GM19468 (cell line): Measurements from ENCODE around the gene CHST11.

Source experiments
- ATAC-seq: cut with Tn5 transposase; IDR thresholded peaks from one replicate; pipeline ENCODE4 v1.9.1; 2021; ENCODE audit warnings: mild to moderate bottlenecking, moderate library complexity, moderate number of reproducible peaks; ENCODE audit not compliant: unreplicated experiment; ENCODE audit errors: extremely low read depth

The CHST11 gene

GRCh38 chr12:104680070-104680469 lies 223.3 kb downstream of the CHST11 start:
- ATAC-seq = peak; percentile 24

- ATAC-seq = no peak
Observed at GRCh38 chr12:104680491-104680890, 223.7 kb downstream of the CHST11 start.

GRCh38 chr12:104681012-104681690 lies 224.4 kb downstream of the CHST11 start:
- no peak for ATAC-seq

GRCh38 chr12:104682790-104683279 lies 226.1 kb downstream of the CHST11 start:
- peak; percentile 12 for ATAC-seq

- no peak for ATAC-seq
Observed at GRCh38 chr12:104683831-104684503, 227.2 kb downstream of the CHST11 start.

- ATAC-seq = no peak
Observed at GRCh38 chr12:104684884-104685283, 228.1 kb downstream of the CHST11 start.

GRCh38 chr12:104685366-104685765 lies 228.6 kb downstream of the CHST11 start:
- ATAC-seq = no peak

GRCh38 chr12:104686196-104686595 lies 229.4 kb downstream of the CHST11 start:
- ATAC-seq = no peak

GRCh38 chr12:104687823-104688573 lies 231.2 kb downstream of the CHST11 start:
- no peak for ATAC-seq

- ATAC-seq = no peak
Observed at GRCh38 chr12:104689635-104690034, 232.9 kb downstream of the CHST11 start.

GRCh38 chr12:104691721-104692556 lies 235.2 kb downstream of the CHST11 start:
- peak; percentile 26 for ATAC-seq

GRCh38 chr12:104692557-104693218 lies 235.9 kb downstream of the CHST11 start:
- ATAC-seq = no peak

GRCh38 chr12:104693493-104693892 lies 236.7 kb downstream of the CHST11 start:
- no peak for ATAC-seq

- ATAC-seq = no peak
Observed at GRCh38 chr12:104694161-104694560, 237.4 kb downstream of the CHST11 start.

- ATAC-seq = no peak
Observed at GRCh38 chr12:104694711-104695110, 238.0 kb downstream of the CHST11 start.

- no peak for ATAC-seq
Observed at GRCh38 chr12:104695453-104696148, 238.9 kb downstream of the CHST11 start.

GRCh38 chr12:104697186-104697585 lies 240.4 kb downstream of the CHST11 start:
- no peak for ATAC-seq

GRCh38 chr12:104698871-104699270 lies 242.1 kb downstream of the CHST11 start:
- no peak for ATAC-seq
